Left ventricle myocardium superior (tissue), 1 donor: ENCODE measurements around the gene GRK5. TPM values are rescaled to one million over a fixed set of nuclear protein-coding genes. Genes with fewer than 3 reads are reported as not detected.

Experiments
- ATAC-seq: fragments of 200-7000 bp; cut with Tn5 transposase; one replicate; pipeline ENCODE4 v1.9.1; 2020; ENCODE audit warnings: mild to moderate bottlenecking, moderate library complexity
- DNase-seq: peaks from one replicate; pipeline ENCODE4 v3.0.0-alpha.2; 2020
- intact Hi-C: fragments of 100-400 bp; cut with micrococcal nuclease; formaldehyde crosslinking; loops from one replicate; pipeline ENCODE4 v1.11.0; 2022
- total RNA-seq: library from RNA; stranded (reverse); fragmentation: NEBNext Ultra II Directional; extraction: Animal tissue kit (Norgen Biotek cat#: 25700); gene quantifications from one replicate; pipeline ENCODE4 v1.2.1, GENCODE V29; 2021
- donor health status: DM: no; HTN: yes; CAD: no; lungs with severe emphysema.

GRK5 gene
- total RNA-seq, 1 donor from 2014 or later, result 43.4 TPM

DNA sequence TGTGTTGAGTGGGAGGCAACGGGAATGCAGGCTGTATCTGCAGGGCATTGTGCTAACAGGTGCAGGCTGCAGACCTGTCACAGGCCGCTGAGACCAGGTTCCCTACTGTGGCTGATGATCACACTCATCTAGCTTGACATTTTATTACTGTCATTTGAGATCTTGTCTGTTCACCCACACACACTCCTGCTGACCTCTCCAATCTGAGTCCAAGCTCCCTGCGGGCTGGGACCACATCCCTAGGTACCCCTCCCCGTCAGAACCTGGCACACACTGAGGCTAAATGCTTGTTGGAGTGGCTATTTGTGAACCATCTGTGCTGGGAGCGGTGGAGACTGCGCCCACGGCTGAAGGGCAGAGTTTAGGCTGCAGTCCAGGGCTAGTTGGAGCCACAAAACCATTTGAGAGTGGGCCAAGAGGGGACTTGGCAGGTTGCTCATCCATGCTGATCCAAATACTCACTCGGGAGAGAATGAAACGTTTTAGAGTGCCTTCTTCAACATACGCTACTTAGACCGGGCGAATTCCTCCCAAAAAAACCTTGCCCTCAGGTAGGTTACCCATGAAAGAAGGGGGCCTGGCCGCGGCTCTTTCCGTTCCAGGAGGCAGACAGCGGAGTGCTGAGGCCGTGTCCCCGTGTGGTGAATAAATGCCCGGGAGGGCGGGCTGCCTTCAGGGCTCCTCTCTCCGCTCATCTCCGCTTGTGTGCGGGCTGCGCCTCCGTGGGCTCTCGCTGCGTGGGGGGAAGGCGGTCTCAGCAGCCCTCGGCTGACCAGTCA, 170.8 kb downstream of the GRK5 start:
- ATAC-seq (peak; percentile 83), DNase-seq (peak; percentile 76)
- intact Hi-C loops, result no loop called here

DNA sequence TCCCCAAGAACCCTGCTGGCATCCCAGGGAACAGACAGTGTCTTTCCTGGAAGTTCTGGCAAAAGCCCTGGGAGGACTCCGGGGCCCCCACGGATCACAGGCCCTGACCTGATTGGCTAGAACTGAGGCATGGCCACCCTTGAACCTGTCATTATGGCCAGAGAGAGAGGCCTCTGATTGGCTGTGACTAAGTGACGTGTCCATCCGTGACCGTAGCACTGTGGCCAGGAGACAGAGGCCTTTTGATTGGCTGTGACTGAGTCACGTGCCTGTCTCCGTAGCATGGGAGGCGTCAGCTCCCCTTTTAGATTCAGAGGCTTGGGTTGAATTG, 171.3 kb downstream of the GRK5 start:
- intact Hi-C loops, result no loop called here
- no peak for DNase-seq
- peak; percentile 30 for ATAC-seq

DNA sequence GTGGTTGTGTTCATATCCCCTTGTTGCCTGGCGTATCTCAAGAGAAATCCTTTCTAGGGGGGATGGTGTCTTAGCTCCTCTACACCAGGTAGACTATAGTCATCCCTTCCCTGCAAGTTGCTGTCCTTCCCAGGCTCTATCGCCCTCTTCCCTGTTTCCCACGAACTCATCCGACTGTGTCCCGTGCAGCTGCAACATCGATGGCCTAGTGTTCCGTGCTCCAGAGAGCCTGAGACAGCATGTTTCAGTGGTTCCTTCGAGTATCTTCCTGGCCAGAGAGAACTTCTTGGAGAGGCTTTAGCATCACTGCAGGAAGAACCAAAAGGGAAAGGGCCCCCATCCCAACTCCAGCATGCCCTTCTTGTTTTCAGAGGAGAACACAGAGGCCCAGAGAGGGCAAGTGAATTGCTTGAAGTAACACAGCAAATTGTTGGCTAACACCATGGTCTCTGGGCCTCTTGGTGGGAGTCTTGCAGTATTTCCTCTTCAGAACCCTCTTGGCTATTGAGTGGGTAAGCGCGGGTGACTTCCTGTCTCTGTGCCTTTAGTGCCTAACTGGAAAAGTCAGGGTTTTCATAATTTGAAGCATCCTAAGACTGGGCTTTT, 172.2 kb downstream of the GRK5 start:
- intact Hi-C loops, result no loop called here
- DNase-seq (no peak), ATAC-seq (no peak)

DNA sequence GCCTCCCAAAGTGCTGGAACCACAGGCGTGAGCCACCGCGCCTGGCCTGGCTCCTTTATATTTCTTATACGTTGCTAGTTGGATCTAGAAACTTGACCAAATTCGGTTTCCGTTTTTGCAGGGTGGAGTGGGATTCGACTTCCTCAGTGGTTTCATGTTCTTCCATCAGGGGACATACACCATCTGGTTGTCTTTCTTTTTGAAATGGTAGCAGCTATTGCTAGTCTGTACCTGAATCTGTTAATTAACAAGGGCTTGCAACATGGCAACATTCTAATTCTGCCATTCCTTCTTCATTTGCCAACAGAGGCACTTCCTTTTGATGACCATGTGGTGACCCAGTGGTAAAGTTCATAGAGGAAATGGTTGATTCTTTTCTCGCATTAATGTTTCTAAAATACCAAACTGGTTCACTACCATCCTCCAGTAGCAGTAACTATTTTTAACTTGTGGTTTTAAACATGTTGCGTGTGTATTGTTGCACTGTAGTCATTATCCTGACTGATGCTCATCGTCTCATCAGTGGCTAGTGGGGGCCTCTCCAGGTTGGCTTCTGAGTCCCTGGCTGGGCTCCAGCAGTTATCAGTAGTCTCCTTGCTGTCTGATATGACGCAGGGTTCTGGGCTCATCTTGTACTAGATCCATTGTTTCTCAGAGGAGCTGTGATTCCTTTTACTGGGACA, 175.9 kb downstream of the GRK5 start:
- ATAC-seq (no peak), DNase-seq (no peak)
- intact Hi-C loops, result no loop called here

DNA sequence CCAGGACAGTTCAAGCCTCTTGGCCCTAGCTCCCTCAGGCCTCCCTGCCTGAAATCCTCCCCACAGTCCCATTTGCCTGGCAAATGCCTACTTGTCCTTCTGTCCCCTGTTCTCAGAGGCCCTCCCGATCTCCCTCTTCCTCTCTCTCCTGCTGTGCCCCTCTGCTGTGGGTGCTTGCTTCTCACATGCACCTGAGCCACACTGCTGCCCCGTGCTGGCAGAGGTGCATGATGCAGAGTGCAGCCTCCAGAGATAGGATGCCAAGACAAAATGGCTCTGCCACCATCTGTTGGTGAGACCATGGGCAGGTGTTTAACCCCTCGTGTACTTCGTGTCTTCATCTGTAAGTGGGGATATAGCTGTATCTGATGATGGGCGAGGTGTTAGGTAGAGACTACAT, 176.8 kb downstream of the GRK5 start:
- intact Hi-C loops, result no loop called here
- DNase-seq (no peak), ATAC-seq (peak; percentile 10)

DNA sequence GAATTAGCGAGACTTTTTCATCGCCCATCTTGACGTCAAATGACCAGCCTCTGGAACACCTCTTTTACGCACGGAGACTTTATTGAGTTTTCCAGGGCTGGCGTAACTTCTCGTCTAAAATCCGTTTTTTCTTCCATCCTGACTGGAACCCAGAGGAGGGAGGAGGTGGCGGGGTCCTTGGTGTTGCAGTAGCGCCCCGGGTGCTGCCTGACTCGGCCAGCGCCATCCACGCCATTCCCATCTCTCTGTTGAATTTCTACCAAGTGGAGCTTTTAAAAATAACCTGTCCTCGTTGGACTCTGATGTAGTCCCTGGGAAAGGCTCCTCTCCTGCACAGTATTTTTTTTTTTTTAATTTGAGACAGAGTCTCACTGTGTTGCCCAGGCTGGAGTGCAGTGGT, 179.3 kb downstream of the GRK5 start:
- DNase-seq (no peak), ATAC-seq (no peak)
- intact Hi-C loops, result no loop called here

DNA sequence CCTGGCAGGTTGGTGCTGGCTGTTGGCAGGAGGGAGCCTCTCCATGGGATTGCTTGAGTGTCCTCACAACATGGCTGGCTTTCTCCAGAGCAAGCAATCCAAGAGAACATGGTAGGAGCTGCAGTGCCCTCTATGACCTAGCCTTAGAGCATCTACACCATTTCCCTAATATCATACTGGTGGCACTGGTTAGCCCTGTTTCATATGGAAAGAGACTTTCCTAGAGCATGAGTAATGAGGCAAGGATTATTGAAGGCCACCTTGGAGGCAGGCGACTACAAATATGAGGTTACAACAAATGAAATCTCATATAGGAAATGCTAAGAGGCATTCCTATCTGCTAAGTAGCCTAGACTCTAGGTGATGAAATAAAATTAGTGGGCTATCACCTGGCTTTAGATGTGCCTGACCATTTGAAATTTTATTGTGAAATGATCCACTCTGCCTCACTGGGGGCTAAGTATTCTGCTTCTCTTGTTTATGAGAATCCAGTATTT, 181.5 kb downstream of the GRK5 start:
- ATAC-seq (no peak), DNase-seq (no peak)
- intact Hi-C loops, result no loop called here

DNA sequence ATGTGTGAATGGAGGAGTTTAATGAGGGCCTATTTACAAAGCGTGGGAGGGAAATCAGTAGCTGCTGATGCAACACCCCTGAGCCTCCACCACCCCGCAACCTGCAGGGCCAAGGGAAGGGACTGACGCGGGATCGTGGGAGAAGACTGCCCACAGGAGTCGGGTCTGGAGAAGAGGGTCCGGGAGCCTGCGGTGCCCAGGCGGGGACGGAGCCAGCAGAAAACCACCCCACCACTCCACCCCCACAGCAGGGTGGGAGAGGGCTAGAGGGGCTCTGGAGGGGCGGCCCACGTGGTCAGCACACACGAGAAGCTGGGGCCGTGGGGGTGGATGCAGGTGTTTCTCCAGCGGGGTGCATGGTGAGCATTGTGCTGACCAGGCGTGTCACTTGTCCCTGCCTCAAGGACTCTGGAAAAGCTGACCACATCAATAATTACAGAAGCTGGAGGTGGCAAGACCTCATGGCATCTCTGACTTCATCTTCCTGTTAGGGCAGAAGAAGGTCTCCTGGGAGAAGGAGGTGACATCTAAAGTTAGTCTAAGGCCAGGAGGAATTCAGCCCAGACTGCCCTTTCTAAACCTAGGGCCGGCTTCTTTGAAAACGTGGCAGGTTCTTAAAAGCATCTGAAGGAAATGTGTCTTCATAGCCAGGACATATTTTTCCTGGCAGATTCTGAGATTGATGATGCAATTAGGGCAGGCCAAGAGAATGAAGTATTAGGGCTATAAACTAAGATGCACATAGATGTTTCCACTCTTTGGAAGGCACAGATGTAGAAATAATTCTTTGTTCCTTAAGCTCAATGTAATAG, 184.3 kb downstream of the GRK5 start:
- intact Hi-C loops, result no loop called here
- DNase-seq, result no peak
- ATAC-seq, result no peak

DNA sequence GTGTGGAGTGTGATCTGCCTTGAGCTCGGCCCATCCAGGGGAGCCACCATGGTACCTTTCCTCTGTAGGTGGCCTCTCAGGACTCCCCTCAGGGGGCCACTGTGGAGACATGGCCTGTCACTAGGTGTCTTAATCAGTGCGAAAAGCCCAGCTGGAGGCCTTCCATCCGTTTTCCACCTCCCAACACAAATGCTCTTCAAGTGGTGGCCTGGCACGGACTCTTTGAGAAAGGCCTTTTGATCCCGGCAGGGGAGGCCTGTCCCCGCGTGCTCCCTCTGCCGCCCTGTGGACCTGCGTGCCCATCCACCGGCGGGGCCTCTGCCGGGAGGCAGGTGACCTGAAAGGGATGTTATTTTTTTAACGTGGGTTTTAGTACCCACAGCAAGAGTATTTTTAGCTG, 185.6 kb downstream of the GRK5 start:
- ATAC-seq (peak; percentile 67), DNase-seq (peak; percentile 67)
- intact Hi-C loops, result no loop called here

DNA sequence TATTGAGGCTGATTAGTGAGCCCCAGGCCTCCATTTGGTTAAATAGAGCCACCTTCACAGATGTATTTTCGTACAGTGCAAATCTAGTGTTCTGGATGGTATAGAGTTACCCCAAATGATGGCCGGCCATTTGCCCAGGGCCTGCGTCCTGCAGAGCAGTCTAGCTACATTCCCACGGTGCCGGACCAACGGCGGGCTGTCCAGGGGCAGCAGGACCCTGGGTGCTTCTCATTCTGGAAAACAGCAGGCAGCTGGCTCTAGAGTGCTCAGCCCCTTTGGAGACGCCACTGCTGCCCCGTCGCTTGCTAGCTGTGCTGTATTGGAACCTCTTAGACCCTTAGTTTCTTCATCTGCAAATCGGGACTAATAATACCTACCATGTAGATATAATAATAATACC, 186.1 kb downstream of the GRK5 start:
- DNase-seq (no peak), ATAC-seq (no peak)
- intact Hi-C loops, result no loop called here

DNA sequence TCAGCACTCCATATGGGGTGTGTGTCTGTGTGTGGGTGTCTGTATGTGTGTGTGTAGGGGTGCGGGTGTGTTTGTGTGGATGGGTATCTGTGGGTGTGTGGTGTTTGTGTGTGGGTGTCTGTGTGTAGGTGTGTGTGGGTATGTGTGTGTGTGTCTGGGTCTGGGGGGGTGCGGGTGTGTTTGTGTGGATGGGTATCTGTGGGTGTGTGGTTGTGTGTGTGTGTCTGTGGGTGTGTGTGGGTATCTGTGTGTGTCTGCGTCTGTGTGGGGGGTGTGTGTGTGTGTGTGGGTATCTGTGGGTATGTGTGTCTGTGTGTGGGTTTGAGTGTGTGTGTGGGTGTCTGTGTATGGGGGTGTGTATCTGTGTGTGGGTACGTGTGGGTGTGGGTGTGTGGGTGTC, 186.5 kb downstream of the GRK5 start:
- no peak for DNase-seq
- intact Hi-C loops, result no loop called here

DNA sequence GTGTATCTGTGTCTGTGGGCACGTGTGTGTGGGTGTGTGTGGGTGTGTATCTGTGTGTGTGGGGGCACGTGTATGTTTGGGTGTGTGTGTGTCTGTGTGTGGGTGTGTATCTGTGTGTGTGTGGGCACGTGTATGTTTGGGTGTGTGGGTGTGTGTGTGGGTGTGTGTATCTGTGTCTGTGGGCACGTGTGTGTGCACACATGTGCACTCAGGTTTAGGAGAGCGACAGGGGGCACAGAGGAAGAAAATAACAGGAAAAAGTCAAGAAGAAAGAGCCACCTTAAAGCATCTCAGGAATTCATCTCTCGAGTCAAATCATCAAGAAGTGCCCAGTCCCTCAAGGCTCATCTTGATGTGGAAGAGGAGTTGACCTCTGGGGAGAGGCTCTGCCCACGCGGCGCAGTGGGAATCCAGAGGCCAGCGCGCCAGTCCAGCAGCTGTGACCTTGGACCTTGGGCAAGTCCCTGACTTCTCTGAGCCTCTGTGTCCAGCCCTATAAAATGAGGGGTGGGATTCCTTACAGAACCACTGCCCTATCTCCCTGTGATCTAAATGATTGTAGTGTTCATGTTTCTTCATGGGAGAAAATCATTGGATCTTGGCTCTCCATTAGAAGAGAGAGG, 187.4 kb downstream of the GRK5 start:
- intact Hi-C loops, result no loop called here
- ATAC-seq (peak; percentile 2), DNase-seq (no peak)

More for the DNA sequence above, 186.5 kb downstream of the GRK5 start:
- no peak for ATAC-seq

DNA sequence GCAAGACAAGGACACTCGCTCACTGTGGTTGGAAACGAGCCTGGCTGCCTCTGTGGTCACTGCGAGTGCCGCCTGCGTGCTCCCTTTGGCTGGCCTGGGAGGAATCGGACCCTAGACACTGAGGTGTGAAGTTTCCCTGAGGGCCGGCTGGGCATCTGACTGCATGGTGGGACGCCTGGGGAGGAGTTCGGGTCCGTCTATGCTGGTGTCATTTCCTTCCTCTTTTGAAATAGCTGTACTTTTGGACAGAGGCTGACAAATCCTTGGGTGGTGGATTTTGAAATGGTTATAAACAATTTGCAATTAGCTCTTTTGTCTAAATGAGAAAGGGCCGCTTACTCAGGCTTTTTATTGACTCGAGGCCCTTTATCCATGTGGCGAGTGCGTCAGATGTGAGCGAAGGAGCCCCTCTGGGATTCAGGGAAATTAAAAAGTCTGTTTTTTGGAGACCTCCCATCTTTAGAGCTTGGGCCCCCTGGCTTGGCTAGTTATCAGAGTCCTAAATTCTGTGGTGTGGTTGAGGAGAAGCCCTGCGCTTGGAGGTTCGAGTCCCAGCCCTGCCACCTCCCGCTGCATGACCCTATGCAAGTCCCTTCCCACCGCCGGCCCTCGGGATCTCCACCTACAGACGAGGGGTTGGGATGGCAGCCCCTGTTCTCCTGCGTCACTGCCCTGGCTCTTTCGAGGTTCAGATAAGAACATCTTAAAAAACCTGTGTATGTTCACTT, 188.1 kb downstream of the GRK5 start:
- DNase-seq (peak; percentile 79), ATAC-seq (peak; percentile 60)
- intact Hi-C loops, result no loop called here

DNA sequence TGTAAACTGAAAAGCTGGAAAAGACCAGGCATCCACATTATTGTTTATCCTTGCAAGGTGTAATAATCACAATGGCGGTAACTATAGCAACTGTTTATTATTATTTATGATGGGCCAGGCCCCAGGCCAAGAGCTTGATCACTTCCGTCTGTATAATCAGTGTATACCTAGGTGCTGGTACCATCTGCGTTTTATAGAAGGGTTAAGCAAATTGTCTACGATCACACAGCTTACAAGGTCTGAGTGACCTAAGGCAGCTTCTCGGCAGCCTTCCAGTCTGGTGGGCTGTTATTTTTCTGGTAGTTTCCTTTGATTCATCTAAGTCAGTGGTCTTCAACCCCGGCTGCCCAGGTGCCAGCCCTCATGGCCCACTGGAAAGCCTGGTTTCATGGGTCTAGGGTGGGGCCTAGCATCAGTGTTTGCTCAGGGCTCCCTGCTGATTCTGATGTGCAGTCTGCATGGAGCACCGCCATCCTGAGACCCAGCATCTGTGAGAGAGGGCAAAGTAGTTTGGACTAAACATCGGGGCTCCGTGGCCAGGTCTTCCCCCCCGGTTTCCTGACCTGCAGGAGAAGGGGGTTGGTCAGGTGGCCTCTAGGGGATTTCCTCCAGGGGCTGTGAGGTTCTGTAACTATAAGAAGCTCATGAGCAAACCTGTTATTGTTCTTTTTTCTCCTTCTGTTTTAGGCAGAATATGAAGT, 188.8 kb downstream of the GRK5 start:
- DNase-seq, result no peak
- no peak for ATAC-seq
- intact Hi-C loops, result no loop called here

DNA sequence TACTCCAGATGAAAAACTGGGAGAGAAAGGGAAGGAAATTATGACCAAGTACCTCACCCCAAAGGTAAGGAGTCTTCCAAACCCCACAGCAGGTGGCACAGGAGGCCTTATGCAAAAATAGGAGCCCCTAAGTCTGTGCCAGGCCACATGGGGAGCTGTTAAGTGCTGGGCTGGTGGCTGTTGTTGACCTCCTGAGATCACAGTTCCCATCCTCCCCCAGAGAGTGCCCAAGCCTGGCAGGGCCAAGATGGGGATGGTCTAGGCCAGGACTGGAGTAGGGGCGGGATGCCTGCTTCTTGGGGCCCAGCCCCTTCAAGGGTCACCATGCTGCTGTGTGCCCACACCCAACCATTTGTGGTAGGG, 189.3 kb downstream of the GRK5 start:
- intact Hi-C loops, result no loop called here
- ATAC-seq (no peak), DNase-seq (no peak)

DNA sequence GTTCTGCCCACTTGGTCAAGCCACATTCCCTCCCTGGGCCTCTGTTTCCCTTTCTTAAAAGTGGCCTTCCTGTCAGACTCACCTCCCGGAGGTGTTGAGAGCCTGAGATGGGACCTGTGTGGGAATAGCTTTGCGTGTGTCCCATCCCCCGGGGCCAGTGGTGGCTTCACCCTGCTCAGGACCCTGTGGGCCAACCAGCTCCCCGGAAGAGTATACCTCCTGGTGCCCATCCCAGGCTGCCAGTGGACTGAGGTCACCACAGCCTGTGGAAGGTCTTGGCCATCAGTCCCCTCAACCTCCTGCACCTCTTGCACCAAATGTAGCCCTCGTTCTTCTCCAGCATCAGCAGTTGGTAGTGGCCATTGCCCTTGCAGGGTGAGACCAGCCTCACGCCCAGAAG, 190.0 kb downstream of the GRK5 start:
- DNase-seq (no peak), ATAC-seq (no peak)
- intact Hi-C loops, result no loop called here

DNA sequence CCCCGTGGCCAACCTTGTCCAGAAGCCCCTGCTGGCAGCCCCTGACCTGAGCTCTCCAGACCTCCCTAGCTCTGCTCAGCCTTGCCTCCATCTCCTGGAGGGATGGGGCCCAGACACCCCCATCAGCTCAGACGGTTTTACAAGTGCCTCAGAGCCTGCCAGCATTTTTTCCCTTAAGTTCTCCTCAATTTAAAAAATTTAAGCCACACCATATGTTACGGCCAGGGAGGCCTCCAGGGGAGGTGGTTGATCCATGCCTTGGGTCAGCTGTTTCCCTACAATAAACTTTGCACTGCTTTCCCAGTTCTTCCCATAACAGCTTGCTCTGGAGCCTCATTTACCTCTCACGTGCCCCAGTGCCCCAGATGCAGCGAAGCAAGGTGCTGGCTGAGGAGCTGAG, 191.6 kb downstream of the GRK5 start:
- ATAC-seq (no peak), DNase-seq (no peak)
- intact Hi-C loops, result no loop called here

DNA sequence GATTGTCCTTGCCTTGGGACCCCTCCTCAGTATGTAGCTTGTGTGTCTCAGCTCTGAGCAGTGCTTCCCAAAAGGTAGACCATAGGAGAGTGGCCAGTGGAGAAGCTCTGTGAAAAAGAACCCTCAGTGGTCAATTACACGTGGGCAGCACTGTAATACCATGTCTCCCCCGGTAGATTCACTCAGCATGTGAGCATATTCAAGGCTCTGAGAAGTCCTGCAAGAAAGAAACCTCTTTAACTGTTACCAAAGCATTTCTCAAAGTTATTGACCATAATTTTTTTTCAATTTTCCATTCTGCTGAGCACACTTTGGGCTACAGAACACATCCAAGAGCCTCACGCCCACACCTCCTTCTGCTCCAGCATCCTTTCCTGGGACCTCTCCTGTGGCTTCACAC, 192.1 kb downstream of the GRK5 start:
- ATAC-seq, result no peak
- DNase-seq, result no peak
- intact Hi-C loops, result no loop called here
